Lower lobe of right lung (tissue), 2 donors: Measurements from ENCODE around the gene MFN2. TPM values are rescaled to one million over a fixed set of nuclear protein-coding genes. Genes with fewer than 3 reads are reported as not detected.
A peak's percentile ranks its signal among the peaks of the same experiment; 100 is the strongest.

Experiments
- ATAC-seq, 2 donors: fragments of 200-7000 bp; cut with Tn5 transposase; one replicate each; pipeline ENCODE4 v1.9.1; 2020 to 2022; ENCODE audit warnings: mild to moderate bottlenecking in 2 of 2, moderate library complexity in 2 of 2
- DNase-seq: peaks from one replicate; pipeline ENCODE4 v3.0.0-alpha.2; 2020
- H3K27ac ChIP-seq: fragments of 200-600 bp; one replicate; pipeline ENCODE4 v1.8.0; 2022
- H3K27me3 ChIP-seq: fragments of 200-600 bp; one replicate; pipeline ENCODE4 v1.8.0; 2022; ENCODE audit warnings: low read depth
- H3K36me3 ChIP-seq: fragments of 200-600 bp; one replicate; pipeline ENCODE4 v1.8.0; 2022; ENCODE audit warnings: mild to moderate bottlenecking
- H3K4me1 ChIP-seq: fragments of 200-600 bp; one replicate; pipeline ENCODE4 v1.8.0; 2022
- H3K4me3 ChIP-seq: fragments of 200-600 bp; one replicate; pipeline ENCODE4 v1.8.0; 2022; ENCODE audit warnings: mild to moderate bottlenecking
- H3K9me3 ChIP-seq: fragments of 200-600 bp; one replicate; pipeline ENCODE4 v1.8.0; 2022
- intact Hi-C: fragments of 100-400 bp; cut with DNase I; formaldehyde crosslinking; loops from one replicate; pipeline ENCODE4 v1.11.0; 2022
- total RNA-seq: library from RNA; stranded (reverse); fragmentation: NEBNext Ultra II Directional; extraction: Animal tissue kit (Norgen Biotek cat#: 25700); gene quantifications from one replicate; pipeline ENCODE4 v1.2.1, GENCODE V29; 2021
- TF ChIP-seq, protein P1 (sequence below): fragments of 200-600 bp; IDR thresholded peaks from one replicate; pipeline ENCODE4 v1.8.0; 2022; ENCODE audit warnings: antibody characterized with exemption, mild to moderate bottlenecking
- donor health status: DM: no; HTN: yes; CAD: no; lungs with severe emphysema.

The MFN2 gene
- total RNA-seq, 1 donor from 2014 or later = 72.2 TPM

DNA sequence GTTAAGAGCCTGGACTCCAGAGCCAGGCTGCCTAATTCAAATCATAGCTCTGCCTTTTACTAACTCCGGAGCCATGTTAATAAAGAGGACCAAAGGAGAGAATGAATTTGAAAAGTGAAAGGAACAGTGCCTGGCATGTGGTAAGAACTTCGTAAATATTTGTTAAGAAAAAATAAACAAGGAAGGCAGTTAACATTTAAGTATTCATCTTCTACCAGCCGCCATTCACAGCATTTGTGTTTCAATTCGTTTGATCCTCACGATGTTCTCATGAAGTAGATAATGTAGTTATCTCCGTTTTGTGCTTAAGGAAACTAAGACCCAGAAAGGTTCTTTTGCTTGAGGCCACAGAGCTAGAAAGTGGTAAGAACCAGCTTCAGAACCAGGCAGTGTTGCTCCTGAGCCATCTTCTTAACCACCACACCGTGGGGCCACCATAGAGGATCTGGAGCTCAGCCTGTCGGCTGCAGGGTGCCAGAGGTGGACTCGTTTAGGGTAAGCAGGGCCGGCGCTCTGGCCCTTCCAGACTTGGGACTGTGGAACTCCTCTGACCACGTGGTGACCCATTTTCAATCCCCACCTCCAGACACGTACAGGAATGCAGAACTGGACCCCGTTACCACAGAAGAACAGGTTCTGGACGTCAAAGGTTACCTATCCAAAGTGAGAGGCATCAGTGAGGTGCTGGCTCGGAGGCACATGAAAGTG is 11.9 kb downstream of the MFN2 start:
- intact Hi-C loops = no loop called here
- DNase-seq = no peak
- TF ChIP-seq, protein P1, sequence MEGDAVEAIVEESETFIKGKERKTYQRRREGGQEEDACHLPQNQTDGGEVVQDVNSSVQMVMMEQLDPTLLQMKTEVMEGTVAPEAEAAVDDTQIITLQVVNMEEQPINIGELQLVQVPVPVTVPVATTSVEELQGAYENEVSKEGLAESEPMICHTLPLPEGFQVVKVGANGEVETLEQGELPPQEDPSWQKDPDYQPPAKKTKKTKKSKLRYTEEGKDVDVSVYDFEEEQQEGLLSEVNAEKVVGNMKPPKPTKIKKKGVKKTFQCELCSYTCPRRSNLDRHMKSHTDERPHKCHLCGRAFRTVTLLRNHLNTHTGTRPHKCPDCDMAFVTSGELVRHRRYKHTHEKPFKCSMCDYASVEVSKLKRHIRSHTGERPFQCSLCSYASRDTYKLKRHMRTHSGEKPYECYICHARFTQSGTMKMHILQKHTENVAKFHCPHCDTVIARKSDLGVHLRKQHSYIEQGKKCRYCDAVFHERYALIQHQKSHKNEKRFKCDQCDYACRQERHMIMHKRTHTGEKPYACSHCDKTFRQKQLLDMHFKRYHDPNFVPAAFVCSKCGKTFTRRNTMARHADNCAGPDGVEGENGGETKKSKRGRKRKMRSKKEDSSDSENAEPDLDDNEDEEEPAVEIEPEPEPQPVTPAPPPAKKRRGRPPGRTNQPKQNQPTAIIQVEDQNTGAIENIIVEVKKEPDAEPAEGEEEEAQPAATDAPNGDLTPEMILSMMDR = no peak
- peak in 1 of 2 donors; percentile 16 for ATAC-seq
- Histone ChIP-seq H3K4me1 (peaks cover 13% of the 10 kb centered on the region), H3K4me3 (no peak overlapping the region), H3K27ac (no peak overlapping the region), H3K9me3 (no peaks in the 10 kb centered on the region), H3K27me3 (no peaks in the 10 kb centered on the region), H3K36me3 (peaks cover 93% of the 10 kb centered on the region)

DNA sequence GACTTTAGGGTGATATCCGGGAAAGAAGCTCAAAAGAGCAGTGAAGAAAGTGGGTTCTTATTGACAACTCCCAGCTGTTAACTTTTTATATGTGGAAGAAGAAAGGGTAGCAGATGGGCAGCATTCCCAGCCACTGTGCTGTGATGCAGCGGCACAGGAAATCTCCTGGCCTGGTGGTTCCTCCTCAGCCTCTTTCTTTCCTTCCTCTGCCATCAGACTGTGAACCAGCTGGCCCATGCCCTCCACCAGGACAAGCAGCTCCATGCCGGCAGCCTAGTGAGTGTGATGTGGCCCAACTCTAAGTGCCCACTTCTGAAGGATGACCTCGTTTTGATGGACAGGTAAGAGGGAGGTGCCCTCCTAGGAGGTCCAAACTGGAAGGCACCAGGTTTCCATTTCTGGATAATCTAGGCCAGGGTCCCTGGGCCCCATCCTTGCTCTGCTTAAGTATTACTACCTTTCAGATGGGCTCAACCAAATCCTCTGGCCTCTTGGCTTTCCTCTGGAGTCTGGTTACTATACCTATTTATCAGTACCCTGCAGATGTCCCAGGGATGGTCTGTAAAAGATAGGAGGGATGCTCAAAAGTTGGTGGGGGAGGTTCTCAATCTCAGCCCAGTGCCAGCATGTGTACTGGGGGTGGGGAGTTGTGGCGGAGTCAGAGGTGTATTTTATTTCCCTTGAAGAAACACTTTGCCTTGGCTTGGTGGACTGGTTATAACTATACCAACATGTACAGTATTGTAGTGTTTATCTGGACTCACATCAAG is 17.0 kb downstream of the MFN2 start:
- TF ChIP-seq, protein P1 = no peak
- DNase-seq (no peak), ATAC-seq (no peak)
- H3K36me3 ChIP-seq = peaks cover 100% of the 10 kb centered on the region
- no peak overlapping the region for H3K27ac ChIP-seq
- H3K4me1 ChIP-seq = peaks cover 4% of the 10 kb centered on the region
- no peaks in the 10 kb centered on the region for H3K27me3 ChIP-seq
- intact Hi-C loops = no loop called here
- no peaks in the 10 kb centered on the region for H3K9me3 ChIP-seq
- no peak overlapping the region for H3K4me3 ChIP-seq

DNA sequence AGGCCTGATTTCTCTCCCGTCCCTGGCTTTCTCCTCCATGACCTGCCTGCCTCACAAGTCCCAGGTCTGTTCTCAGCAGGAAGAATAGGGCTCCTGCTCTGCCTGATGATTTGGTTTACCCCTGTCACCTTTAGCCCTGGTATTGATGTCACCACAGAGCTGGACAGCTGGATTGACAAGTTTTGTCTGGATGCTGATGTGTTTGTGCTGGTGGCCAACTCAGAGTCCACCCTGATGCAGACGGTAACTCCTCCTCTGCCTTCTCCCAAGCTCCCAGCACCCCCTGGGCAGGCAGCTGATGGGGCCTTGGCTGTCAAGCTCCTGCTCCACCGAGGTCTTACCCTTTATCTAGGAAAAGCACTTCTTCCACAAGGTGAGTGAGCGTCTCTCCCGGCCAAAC is 18.4 kb downstream of the MFN2 start:
- Histone ChIP-seq H3K4me3 (no peak overlapping the region), H3K27ac (no peak overlapping the region), H3K9me3 (no peaks in the 10 kb centered on the region), H3K36me3 (peaks cover 100% of the 10 kb centered on the region), H3K27me3 (no peaks in the 10 kb centered on the region), H3K4me1 (no peaks in the 10 kb centered on the region)
- intact Hi-C loops = no loop called here
- TF ChIP-seq, protein P1 = no peak
- no peak for ATAC-seq
- DNase-seq = no peak

DNA sequence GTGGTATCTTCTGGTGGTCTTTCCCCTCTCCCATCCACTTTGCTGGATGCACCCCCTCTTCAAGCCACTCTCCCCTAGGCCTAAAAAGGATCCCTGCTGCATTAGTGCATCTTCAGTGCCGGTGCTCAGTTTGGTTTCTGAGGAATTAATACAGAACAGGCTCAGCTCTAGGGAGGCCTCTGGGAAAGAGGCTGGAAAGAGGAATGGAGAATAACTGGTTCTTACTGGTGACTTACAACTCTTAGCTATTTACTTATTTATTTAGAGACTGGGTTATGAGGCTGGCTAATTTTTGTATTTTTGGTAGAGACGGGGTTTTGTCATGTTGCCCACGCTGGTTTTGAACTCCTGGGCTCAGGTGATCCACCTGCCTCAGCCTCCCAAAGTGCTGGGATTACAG is 19.0 kb downstream of the MFN2 start:
- Histone ChIP-seq H3K4me3 (no peak overlapping the region), H3K27ac (no peak overlapping the region), H3K27me3 (no peaks in the 10 kb centered on the region), H3K36me3 (peaks cover 100% of the 10 kb centered on the region), H3K4me1 (no peaks in the 10 kb centered on the region), H3K9me3 (no peaks in the 10 kb centered on the region)
- no peak for DNase-seq
- no peak for ATAC-seq
- TF ChIP-seq, protein P1 = no peak
- intact Hi-C loops = no loop called here

DNA sequence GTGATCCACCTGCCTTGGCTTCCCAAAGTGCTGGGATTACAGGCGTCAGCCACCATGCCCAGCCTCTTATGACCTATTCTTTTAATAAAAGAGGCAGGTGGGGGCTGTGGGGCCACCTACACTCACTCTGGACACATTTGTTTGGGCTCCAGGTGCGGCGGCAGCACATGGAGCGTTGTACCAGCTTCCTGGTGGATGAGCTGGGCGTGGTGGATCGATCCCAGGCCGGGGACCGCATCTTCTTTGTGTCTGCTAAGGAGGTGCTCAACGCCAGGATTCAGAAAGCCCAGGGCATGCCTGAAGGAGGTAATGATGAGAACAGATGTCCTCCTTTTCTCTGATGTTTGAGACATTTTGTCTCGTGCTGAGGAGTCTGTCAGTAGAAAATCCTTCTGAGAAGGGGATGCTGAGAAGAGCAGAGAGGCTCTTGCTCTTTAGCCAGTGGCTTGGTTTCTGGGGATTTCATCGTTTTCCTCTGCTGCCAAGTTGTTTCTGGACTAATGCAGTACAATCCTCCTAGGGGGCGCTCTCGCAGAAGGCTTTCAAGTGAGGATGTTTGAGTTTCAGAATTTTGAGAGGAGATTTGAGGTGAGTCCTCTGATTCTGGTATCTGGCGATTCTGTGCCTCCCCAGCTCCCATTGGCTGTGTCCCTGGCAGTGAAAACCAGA is 21.1 kb downstream of the MFN2 start:
- no peak for DNase-seq
- Histone ChIP-seq H3K27me3 (no peaks in the 10 kb centered on the region), H3K27ac (no peak overlapping the region), H3K9me3 (no peaks in the 10 kb centered on the region), H3K4me1 (no peaks in the 10 kb centered on the region), H3K36me3 (peaks cover 100% of the 10 kb centered on the region), H3K4me3 (no peak overlapping the region)
- TF ChIP-seq, protein P1 = peak; percentile 56
- ATAC-seq = peak in 1 of 2 donors; percentile 6
- intact Hi-C loops = no loop called here
